Pulmonary artery endothelial cell (primary cell): ENCODE results near the gene CCDC159. TPM values are rescaled to one million over a fixed set of nuclear protein-coding genes. Genes with fewer than 3 reads are reported as not detected.
"Not testable (repeated sequence)": the region's sequence is repeated elsewhere in the genome, so short reads cannot be mapped to it uniquely, and the experiment has no call there.

ENCODE experiments used
- DNase-seq: peaks from one replicate; pipeline ENCODE4 v3.0.0-alpha.2; 2011; ENCODE audit warnings: low read depth, low spot score
- total RNA-seq: library from RNA; depleted of rRNA; stranded (reverse); fragments of >200 nt; gene quantifications from 2 replicates; pipeline ENCODE4 v1.2.3, GENCODE V29; 2014

The CCDC159 gene, protein sequence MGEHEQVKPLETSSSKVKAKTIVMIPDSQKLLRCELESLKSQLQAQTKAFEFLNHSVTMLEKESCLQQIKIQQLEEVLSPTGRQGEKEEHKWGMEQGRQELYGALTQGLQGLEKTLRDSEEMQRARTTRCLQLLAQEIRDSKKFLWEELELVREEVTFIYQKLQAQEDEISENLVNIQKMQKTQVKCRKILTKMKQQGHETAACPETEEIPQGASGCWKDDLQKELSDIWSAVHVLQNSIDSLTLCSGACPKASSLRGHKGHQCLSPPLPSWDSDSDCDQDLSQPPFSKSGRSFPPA
- total RNA-seq = 8.2 and 10.6 TPM in 2 replicates

DNA sequence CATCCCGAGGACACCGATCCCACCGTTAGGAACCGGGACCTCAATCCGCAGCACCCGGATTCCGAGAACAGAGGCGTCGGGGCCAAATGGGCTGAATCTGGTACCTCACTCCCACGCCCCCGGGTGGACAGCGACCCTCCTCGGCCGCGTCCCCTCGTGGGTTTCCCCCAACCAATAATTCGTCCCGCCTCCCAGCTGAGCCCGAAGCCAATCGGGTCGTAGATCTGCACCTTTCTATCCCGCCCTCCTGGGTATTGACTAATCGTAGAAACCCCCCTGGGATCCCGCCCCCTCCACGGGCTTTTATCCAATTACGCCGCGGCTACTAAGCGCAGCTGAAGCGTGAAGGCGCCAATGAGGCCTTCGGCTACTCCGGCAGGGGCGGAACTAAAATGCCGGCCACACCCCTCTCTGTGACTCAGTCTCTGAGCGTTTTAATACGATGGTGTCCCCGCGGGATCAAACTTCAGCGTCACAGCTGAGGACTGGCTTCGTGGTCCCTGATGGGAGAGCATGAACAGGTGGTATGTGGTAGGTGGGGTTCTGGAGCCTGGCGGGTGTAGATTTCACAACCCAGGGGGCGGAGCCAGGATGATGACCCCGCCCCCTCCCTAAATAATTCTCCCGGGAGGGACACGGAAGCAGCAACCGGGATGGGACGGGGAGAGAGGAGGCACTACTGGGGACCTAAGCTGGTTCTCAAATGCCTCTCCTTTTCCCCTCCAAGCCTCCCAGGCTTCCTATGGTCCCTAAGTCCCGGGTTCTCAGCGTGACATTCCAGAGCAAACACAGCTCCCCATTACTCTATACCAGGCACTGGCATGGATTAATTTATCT is at the start of gene CCDC159, which contains the start of gene TMEM205:
CCDC159 (plus strand) TSS at position 416 of the 837 bp plus-strand sequence; CDS start at position 504, 88 bp downstream.
TMEM205 (minus strand) TSS at position 165 of the 837 bp plus-strand sequence. CDS start 649 bp downstream, outside the sequence.
- peak; percentile 94 for DNase-seq

DNA sequence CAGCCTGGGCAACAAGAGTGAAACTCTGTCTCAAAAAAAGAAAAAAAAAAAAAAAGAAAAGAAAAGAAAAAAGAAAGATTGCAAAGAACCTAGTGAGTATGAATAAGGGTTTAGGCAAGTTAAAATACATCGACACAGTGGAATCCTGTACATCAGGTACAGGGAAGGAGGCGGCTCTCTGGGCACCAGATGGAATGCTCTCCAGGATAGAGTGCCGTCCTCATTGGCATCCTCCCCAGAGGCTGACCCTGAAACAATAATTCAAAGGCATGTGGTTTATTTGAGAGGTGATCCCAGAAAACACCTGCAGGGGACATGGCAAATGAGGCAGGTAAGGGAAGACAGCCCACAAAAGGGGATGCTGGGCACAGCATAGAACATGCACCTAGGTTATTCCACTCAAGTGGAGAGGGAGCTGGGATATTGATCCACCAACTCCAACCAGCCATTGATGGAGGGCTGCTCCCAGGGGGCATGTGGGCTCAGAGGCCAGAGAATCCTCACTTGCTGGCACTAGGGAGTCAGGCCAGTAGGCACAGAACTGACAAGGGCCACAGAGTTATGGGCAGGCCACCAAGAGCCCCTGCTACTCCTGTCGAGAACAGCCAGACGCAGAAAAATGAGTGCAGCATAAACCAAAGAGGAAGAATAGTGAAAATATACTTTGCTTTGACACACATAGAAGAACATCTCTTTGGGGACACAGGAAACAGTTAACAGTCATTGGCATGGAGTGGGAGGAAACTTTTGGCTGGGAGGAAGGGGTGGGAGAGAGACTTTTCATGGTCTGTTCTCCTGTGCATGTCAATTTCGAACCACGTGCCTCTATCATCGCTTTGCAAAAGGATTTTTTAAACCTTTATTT is 46.1 kb upstream of the CCDC159 start:
- DNase-seq = no peak

DNA sequence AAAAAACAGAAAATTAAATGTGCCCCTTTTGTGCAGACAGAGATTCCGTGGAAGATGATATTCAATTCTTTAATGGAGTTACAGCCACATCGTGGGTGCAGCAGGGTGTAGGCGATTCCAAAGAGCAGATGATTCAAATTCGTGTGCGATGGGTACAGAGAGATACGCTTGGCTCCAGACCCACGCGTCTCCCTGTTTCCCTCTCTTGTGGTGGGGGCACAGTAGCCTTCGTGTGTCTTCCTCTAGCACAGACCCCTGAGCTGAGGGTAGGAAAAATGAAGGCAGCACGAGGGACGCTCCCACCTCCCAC is 45.6 kb upstream of the CCDC159 start:
- no peak for DNase-seq

DNA sequence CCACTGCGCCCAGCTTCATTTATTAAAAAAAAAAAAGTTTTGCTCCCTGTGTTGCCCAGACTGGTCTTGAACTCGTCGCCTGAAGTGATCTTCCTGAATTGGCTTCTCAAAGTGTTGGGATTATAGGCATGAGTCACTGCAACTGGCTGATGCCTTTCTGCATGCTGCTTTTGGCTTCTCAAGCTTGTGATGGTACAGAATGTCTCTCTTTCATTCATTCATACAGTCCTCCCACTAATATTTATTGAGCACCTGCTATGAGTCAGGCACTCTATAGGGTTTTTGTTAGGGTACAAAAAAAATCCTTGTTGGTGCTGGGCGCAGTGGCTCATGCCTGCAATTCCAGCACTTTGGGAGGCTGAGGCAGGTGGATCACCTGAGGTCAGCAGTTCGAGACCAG is 41.4 kb upstream of the CCDC159 start:
- DNase-seq = no peak

DNA sequence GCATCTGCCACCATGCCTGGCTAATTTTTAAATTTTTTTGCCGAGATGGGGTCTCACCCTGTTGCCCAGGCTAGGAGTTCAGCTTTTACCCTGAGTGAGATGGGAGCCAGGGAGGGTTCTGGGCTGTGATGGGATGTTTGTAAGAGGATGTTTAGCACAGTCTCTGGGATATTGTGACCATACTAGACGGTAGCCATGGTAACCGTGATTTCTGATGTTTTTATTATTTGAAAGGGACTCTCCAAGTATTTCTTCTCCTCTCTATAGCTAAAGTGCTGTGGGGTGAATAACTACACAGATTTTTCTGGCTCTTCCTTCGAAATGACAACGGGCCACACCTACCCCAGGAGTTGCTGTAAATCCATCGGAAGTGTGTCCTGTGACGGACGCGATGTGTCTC is 40.0 kb upstream of the CCDC159 start:
- no peak for DNase-seq

DNA sequence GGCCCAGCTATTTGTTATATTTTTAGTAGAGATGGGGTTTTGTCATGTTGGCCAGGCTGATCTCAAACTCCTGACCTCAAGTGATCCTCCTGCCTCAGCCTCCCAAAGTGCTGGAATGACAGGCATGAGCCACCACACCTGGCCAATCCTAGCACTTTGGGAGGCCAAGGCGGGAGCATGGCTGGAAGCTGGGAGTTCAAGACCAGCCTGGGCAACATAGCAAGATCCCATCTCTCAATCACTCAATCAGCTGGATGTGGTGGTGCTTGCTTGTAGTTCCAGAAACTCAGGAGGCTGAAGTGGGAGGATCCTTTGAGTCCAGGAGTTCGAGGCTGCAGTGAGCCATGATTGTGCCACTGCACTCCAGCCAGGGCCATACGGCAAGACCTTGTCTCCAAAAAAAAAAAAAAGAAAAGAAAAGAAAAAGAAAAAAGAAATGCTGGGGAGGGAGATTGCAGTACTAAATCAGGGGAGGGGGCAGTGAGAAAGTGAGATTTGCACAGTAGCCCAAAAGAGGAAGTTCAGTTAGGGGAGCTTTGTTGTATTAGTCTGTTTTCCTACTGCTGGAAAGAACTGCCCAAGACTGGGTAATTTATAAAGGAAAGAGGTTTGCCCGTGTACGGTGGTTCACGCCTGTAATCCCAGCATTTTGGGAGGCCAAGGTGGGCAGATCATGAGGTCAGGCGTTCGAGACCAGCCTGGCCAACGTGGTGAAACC is 25.9 kb upstream of the CCDC159 start:
- not testable (repeated sequence) for DNase-seq

DNA sequence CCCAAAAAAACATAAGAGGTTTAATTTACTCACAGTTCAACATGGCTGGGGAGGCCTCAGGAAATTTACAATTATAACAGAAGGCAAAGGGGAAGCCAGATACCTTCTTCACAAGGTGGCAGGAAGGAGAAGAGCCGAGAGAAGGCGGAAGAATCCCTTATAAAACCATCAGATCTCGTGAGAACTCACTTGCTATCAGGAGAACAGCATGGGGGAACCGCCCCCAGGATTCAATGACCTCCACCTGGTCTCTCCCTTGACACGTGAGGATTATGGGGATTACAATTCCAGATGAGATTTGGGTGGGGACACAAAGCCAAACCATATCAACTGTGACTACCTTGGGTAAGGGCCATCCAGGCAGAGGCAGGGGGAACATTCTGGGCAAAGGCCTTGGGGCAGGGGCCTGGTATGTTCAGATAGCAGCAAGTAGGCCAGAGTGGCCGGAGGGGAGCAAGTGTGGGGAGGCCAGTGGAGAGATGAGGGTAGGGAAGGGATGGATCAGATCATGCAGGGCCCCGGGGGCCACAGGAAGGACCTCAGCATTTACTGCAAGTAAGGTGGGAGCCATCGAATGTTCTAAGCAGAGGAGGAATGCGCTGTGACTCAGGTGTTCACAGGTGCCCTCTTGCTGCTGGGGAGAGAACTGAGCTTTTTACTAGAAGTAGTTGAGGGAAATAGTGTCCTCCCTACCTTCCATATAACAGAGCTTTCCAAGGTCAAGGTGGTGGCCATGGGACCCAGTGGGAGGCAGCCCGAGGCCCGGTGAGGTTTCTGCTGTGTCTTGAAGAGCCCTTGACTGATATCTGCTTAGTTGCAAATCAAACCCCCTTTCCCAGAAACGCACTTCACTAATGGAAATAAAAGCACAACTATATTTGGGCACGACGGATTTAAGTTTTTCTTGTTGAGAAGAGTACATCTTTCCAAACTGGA is 24.9 kb upstream of the CCDC159 start:
- no peak for DNase-seq

DNA sequence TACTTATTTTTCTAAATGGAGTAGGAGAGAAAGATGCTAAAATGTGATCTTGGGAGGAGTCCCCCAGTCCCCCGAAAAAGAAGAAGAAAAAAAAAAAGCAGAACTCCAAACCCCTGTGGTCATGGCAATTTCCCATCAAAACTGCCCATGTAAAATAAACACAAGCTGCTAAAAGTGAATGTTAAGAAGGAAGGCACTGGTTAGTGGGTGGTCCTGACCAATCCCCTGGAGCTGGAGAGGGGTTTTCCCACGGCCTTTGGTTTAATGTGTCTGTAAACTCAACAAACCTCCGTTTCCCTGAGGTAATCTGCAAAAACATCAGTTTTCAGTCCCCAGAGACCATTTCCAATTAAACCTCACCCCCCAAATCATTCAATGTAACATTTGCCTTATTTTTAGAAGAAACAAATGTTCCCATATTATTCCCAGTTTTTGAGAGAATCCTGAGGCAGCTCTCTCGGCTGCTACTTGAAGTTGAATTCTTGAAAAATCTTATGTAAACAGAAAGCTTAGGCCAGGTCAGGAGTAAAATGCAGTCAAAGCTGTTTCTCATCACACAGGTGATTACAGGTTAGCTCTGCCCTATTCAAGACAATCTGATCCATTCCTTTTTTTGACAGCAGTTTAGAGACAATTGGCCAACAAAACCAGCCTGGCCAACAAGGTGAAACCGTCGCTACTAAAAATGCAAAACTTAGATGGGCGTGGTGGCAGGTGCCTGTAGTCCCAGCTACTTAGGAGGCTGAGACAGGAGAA is 23.9 kb upstream of the CCDC159 start:
- DNase-seq = no peak

DNA sequence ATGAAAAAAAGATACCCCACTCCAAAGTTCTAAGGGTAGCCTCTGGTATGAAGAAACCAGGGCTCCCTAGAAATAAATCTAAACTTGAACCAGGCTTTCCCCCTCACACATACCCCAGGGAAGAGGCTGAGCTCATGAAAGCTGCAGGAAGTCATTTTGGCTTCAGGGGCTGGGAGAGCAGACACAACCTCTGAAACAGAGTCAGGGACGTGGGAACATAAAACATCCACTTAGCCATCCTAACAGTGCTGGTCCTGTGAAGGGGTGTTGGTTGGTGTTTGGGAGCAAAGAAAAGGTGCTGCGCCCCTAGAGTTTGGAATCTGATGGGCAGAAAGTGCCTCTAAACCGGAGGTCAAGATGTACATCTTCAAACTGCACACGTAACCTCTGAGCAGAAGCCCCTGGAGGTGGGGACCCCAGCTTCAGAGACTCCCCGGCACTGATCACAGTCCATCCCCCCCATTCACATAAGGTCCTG is 22.7 kb upstream of the CCDC159 start:
- DNase-seq = no peak

DNA sequence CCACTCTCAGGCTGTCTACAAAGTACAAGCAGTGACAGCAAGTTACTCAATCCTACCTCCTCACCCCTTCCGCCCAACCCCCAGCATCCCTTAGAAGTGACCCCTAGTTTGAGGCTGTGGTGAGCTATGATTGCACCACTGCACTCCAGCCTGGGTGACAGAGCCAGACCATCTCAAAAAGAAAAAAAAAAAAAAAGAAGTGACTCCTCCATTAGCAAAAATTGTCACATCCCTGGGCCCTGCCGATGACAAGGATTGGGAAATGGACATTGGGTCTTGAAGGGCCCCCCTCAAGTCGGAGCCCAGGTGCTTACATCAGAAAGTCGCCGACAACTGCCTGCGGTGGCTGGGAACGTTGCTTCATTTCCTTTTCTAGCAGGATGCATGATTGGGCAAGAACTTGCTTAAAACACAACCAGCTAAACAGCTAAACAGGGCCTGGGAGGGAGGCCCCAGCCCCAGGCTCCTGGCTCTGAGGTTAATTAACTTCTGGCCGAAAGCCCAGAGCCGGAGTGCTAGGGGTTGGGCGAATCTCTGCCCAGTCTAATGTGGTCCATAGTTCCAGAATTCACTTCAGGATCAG is 22.1 kb upstream of the CCDC159 start:
- DNase-seq = no peak

DNA sequence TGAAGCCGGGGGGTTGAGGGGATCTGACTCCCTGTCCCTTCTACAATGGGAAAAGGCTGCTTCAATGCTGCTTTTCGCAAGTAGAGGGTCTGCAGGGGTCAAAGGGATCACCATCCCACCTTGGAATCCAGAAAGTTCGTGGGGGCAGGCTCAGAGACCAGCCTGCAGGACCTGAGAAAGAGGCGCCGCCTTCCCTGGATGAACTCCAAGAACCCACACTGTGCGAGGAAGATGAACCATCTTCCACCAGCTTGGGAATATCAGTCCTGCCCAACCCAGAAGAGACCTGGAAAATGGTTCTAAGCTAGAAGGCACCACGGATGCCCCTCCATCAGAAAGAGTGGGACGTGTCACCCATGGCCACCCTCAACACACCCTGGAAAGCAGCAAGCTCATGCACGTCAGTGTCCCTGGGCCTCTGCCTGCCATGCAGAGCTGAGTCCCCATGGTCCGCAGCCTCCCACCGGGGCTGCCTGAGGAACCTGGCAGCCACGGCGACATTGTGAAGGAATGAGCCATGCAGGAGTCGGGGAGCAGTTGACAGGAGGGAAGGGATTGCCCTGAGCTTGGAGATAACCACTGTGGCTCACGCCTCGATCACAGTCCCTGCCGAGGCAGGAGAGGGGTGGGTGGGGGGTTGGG is 21.4 kb upstream of the CCDC159 start:
- no peak for DNase-seq

DNA sequence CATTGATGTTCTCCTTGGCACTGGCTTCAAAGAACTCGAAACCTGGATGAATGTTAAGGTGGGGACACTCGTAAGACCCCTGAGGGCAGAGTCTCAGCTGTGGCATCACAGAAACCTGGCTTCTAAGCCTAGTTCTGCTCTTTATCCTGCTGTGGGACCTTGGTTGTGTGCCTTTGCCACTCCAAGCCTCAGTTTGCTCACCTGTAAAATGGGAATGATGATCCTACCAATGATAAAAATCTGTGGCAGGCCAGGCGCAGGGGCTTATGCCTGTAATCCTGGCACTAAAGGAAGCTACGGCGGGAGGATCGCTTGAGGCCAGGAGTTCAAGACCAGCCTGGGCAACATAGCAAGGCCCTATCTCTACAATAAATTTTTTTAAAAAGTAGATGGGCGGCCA is 20.8 kb upstream of the CCDC159 start:
- no peak for DNase-seq

DNA sequence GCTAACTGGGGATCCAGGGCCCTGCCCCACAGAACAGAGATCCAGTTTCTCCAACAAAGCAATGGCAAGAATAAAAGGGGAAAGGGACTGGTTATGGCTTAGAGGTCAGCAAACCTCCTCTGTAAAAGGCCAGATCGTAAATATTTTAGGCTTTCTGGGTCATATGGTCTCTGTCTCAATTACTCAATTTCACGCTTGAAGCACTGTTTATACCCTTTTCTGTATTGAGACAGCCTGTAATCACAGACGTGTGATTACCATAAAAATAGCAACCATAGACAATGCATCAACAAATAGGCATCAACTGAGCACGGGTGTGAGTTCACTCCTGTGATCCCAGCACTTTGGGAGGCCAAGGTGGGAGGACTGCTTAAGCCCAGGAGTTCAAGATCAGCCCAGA is 16.2 kb upstream of the CCDC159 start:
- no peak for DNase-seq

DNA sequence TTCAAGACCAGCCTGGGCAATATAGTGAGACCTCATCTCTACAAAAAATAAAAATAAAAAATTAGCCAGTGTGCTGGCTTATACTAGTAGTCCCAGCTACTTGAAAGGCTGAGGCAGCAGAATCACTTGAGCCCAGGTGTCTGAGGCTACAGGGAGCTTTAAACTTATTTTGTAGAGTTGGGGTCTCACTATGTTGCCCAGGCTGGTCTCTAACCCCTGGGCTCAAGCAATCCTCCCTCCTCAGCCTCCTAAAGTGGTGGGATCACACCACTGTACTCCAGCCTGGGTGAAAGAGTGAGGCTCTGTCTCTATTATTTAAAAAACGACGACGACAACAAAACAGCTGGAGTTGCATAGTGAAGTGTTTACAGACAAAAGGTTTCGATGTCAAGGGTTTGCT is 14.8 kb upstream of the CCDC159 start:
- DNase-seq = no peak

DNA sequence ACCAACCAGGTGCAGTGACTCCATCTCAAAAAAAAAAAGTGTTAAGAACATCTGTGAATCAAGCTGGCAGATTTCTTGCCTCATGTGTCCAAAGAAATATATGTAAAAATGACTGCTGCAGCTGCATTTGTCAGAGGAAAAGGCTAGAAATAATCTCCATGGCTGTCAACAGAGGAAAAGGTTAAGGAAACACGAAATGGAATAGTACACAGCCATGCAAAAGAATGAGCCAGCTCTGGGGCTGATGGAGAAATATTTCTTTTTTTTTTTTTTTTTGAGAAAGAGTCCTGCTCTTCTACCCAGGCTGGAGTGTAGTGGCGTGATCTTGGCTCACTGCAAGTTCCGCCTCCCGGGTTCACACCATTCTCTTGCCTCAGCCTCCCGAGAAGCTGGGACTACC is 13.5 kb upstream of the CCDC159 start:
- DNase-seq = no peak

DNA sequence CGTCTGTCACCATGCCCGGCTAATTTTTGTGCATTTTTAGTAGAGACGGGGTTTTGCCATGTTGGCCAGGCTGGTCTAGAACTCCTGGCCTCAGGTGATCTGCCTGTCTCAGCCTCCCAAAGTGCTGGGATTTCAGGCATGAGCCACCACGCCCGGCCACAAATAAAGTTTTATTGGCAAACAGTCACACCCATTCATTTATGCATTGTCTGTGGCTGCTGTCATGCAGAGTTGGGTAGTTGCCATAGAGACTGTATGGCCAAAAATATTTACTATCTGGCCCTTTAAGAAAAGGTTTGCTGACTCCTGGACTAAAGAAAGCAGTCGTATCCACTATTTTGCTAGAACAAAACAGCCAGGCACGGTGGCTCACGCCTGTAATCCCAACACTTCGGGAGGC is 12.5 kb upstream of the CCDC159 start:
- DNase-seq = not testable (repeated sequence)

DNA sequence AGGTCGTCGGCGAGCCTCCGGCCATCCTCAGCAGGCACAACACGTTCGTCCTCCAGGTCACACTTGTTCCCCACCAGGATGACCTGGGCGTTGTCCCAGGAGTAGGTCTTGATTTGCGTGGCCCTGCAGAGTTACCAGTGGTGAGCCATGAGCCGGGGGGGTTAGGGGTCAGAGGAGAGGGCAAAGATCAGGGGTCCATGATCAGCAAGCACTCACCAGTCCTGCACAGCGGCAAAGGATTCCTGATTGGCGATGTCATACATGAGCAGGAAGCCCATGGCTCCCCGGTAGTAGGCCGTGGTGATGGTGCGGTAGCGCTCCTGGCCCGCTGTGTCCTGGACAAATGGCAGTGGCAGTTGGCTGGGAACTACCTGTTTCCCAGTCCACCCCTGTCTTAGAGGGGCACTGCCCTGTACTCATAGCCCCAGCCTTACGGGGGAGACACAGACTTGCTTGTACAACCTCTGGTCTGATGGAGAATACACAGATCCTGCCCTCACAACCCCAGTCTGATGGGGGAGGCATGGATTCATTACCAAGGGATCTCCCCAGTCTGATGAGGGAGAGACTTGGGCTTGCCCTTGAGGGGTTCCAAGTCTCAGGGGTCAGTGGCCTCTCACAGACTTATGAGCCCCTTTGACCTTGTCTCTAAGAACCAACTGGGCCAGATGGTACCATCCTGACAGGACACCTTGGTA is 10.7 kb upstream of the CCDC159 start:
- DNase-seq = no peak

DNA sequence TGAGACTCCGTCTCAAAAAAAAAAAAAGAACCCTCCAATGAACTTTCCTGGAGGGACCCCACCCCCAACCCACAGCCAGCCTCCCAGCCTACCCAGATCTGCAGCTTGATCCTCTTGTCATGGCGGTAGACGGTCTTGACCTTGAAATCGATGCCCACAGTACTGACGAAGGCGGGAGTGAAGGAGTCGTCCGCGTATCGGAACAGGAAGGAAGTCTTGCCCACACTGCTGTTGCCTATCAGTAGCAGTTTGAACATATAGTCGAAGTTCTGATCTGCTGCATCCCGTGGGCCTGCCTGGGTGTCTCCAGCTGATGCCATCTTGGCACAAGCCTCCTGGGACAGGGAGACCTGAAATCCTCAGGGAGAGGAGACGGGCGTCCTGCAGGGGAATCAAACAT is 9.2 kb upstream of the CCDC159 start:
- no peak for DNase-seq
